Measurements from ENCODE around the gene ALK.

ALK gene

GRCh38 chr2:29787473-29788465, 133.6 kb downstream of the ALK start:
- DNase-seq = no peak

GRCh38 chr2:29786361-29786760, 135.0 kb downstream of the ALK start:
- DNase-seq = peak; percentile 58

GRCh38 chr2:29783666-29784065, 137.7 kb downstream of the ALK start:
- DNase-seq = no peak

GRCh38 chr2:29782549-29783458, 138.6 kb downstream of the ALK start:
- DNase-seq = no peak

GRCh38 chr2:29782087-29782486, 139.3 kb downstream of the ALK start:
- DNase-seq = no peak

GRCh38 chr2:29780906-29781305, 140.5 kb downstream of the ALK start:
- DNase-seq = no peak

GRCh38 chr2:29777161-29777560, 144.2 kb downstream of the ALK start:
- no peak for DNase-seq

GRCh38 chr2:29776406-29776805, 145.0 kb downstream of the ALK start:
- no peak for DNase-seq

GRCh38 chr2:29775937-29776336, 145.4 kb downstream of the ALK start:
- DNase-seq = no peak

- DNase-seq = no peak
Measured at GRCh38 chr2:29774624-29775023, 146.8 kb downstream of the ALK start.

- DNase-seq = no peak
Measured at GRCh38 chr2:29770846-29771245, 150.5 kb downstream of the ALK start.

- no peak for DNase-seq
Measured at GRCh38 chr2:29769847-29770246, 151.5 kb downstream of the ALK start.

GRCh38 chr2:29767606-29768335, 153.6 kb downstream of the ALK start:
- DNase-seq = no peak

GRCh38 chr2:29766191-29766590, 155.2 kb downstream of the ALK start:
- no peak for DNase-seq

- no peak for DNase-seq
Measured at GRCh38 chr2:29765721-29766120, 155.7 kb downstream of the ALK start.

GRCh38 chr2:29763371-29763770, 158.0 kb downstream of the ALK start:
- no peak for DNase-seq

- no peak for DNase-seq
Measured at GRCh38 chr2:29762239-29762638, 159.1 kb downstream of the ALK start.

GRCh38 chr2:29761278-29761677, 160.1 kb downstream of the ALK start:
- no peak for DNase-seq

GRCh38 chr2:29760008-29760407, 161.4 kb downstream of the ALK start:
- no peak for DNase-seq

GRCh38 chr2:29759360-29759759, 162.0 kb downstream of the ALK start:
- no peak for DNase-seq

GRCh38 chr2:29755829-29756228, 165.6 kb downstream of the ALK start:
- no peak for DNase-seq

- DNase-seq = no peak
Measured at GRCh38 chr2:29755233-29755632, 166.2 kb downstream of the ALK start.

All from NCI-H2029 (cell line).